IMR-90 (cell line): Measurements from ENCODE around the gene CFAP91. TPM values are rescaled to one million over a fixed set of nuclear protein-coding genes. Genes with fewer than 3 reads are reported as not detected.
A peak's percentile ranks its signal among the peaks of the same experiment; 100 is the strongest.

Experiments used
- ATAC-seq: fragments of 200-7000 bp; cut with Tn5 transposase; 2 replicates; pipeline ENCODE4 v1.9.1; 2020; ENCODE audit warnings: low read depth, mild to moderate bottlenecking, moderate library complexity
- BruUV-seq: library from RNA; stranded (reverse); fragments of 400-500 nt; replicated peaks from 2 replicates; lab custom pipeline; 2021; lab: Mats Ljungman, UMichigan
- CTCF ChIA-PET: fragments of 300-600 bp; formaldehyde crosslinking; extraction: SDS; loops from one replicate; lab custom pipeline; 2021; ENCODE audit warnings: antibody characterized with exemption; lab: Yijun Ruan, JAX
- POLR2A ChIA-PET: fragments of 300-600 bp; sonication (Branson Sonifier 250); formaldehyde crosslinking; loops from one replicate; lab custom pipeline; 2022; ENCODE audit warnings: antibody characterized with exemption; ENCODE audit not compliant: unreplicated experiment; lab: Charles Lee
- DNase-seq: peaks from one replicate; pipeline ENCODE4 v3.0.0; 2013
- H2AFZ ChIP-seq: replicated peaks from 2 replicates; pipeline ENCODE3; 2013; ENCODE audit warnings: low read length, mild to moderate bottlenecking; ENCODE audit not compliant: poor library complexity
- H2AK5ac ChIP-seq: 2 replicates; pipeline ENCODE4 v1.6.1; 2013; ENCODE audit warnings: low read depth, low read length, inconsistent platforms
- H2AK9ac ChIP-seq: replicated peaks from 2 replicates; pipeline ENCODE3; 2013; ENCODE audit warnings: mild to moderate bottlenecking, low read depth, low read length, moderate library complexity; ENCODE audit not compliant: poor library complexity
- H2BK120ac ChIP-seq: 2 replicates; pipeline ENCODE4 v1.6.1; 2013; ENCODE audit warnings: low read depth, low read length, inconsistent platforms
- H2BK15ac ChIP-seq: 3 replicates; pipeline ENCODE4 v1.6.1; 2013; ENCODE audit warnings: low read depth, low read length, inconsistent platforms
- H2BK20ac ChIP-seq: 2 replicates; pipeline ENCODE4 v1.6.1; 2013; ENCODE audit warnings: low read depth, mild to moderate bottlenecking, inconsistent platforms, low read length, moderate library complexity
- H2BK5ac ChIP-seq: 2 replicates; pipeline ENCODE4 v1.6.1; 2013; ENCODE audit warnings: mild to moderate bottlenecking, low read depth, low read length, inconsistent platforms; ENCODE audit not compliant: poor library complexity, severe bottlenecking
- H3K14ac ChIP-seq: replicated peaks from 2 replicates; pipeline ENCODE4 v1.6.1; 2013; ENCODE audit warnings: low read depth, low read length, inconsistent platforms
- H3K18ac ChIP-seq: 2 replicates; pipeline ENCODE4 v1.6.1; 2013; ENCODE audit warnings: low read depth, low read length, control low read depth
- H3K23ac ChIP-seq: 2 replicates; pipeline ENCODE4 v1.6.1; 2013; ENCODE audit warnings: low read depth, low read length, inconsistent platforms
- H3K27ac ChIP-seq: 2 replicates; pipeline ENCODE4 v1.5.1; 2013; ENCODE audit warnings: mild to moderate bottlenecking, control low read depth, low read length; ENCODE audit not compliant: insufficient read depth
- H3K27me3 ChIP-seq: 2 replicates; pipeline ENCODE4 v1.6.1; 2013; ENCODE audit warnings: low read length; ENCODE audit not compliant: control insufficient read depth, insufficient read depth
- H3K36me3 ChIP-seq: 2 replicates; pipeline ENCODE4 v1.6.1; 2013; ENCODE audit warnings: low read length, mixed read lengths; ENCODE audit not compliant: control insufficient read depth, insufficient read depth
- H3K4ac ChIP-seq: 2 replicates; pipeline ENCODE4 v1.6.1; 2013; ENCODE audit warnings: low read depth, low read length, inconsistent platforms
- H3K4me1 ChIP-seq: 2 replicates; pipeline ENCODE4 v1.6.1; 2013; ENCODE audit warnings: low read length, mixed read lengths; ENCODE audit not compliant: control insufficient read depth, insufficient read depth
- H3K4me2 ChIP-seq: 2 replicates; pipeline ENCODE4 v1.6.1; 2013; ENCODE audit warnings: low read depth, mild to moderate bottlenecking, control low read depth, low read length, moderate library complexity
- H3K4me3 ChIP-seq: 2 replicates; pipeline ENCODE4 v1.5.1; 2013; ENCODE audit warnings: low read depth, mild to moderate bottlenecking, control low read depth, low read length, moderate library complexity; ENCODE audit not compliant: insufficient read depth
- H3K56ac ChIP-seq: 2 replicates; pipeline ENCODE4 v1.6.1; 2013; ENCODE audit warnings: low read length, inconsistent platforms; ENCODE audit not compliant: insufficient read depth; ENCODE audit errors: extremely low read depth
- H3K79me1 ChIP-seq, 2 experiments: 2 replicates each; pipeline ENCODE4 v1.6.1; 2013; ENCODE audit warnings: low read length in 2 of 2, inconsistent platforms in 1 of 2, low read depth in 1 of 2
- H3K9ac ChIP-seq: 2 replicates; pipeline ENCODE4 v1.6.1; 2013; ENCODE audit warnings: low read depth, low read length, control low read depth
- H3K9me1 ChIP-seq: 2 replicates; pipeline ENCODE4 v1.6.1; 2013; ENCODE audit warnings: low read length, inconsistent platforms; ENCODE audit not compliant: insufficient read depth
- H3K9me3 ChIP-seq: 2 replicates; pipeline ENCODE4 v1.6.1; 2013; ENCODE audit warnings: low read length; ENCODE audit not compliant: control insufficient read depth, insufficient read depth
- H4K20me1 ChIP-seq: 2 replicates; pipeline ENCODE4 v1.6.1; 2013; ENCODE audit warnings: low read length, inconsistent platforms; ENCODE audit not compliant: insufficient read depth
- H4K5ac ChIP-seq: 2 replicates; pipeline ENCODE4 v1.6.1; 2013; ENCODE audit warnings: mild to moderate bottlenecking, low read depth, low read length, control low read depth
- H4K8ac ChIP-seq, 2 experiments: 2 replicates each; pipeline ENCODE4 v1.6.1; 2013; ENCODE audit warnings: low read depth in 2 of 2, low read length in 2 of 2, control low read depth in 1 of 2, inconsistent platforms in 1 of 2
- H4K91ac ChIP-seq: 2 replicates; pipeline ENCODE4 v1.6.1; 2013; ENCODE audit warnings: low read depth, low read length, inconsistent platforms; ENCODE audit not compliant: insufficient read depth
- MXI1 ChIP-seq: IDR thresholded peaks from 2 replicates; pipeline ENCODE4 v1.6.1; 2012; ENCODE audit warnings: low read depth, mild to moderate bottlenecking, low read length, moderate library complexity, borderline replicate concordance
- RAD21 ChIP-seq: IDR thresholded peaks from 2 replicates; pipeline ENCODE4 v1.6.1; 2012; ENCODE audit warnings: low read length, improper control_type of control experiment
- SMC3 ChIP-seq: fragments of 150-350 bp; IDR thresholded peaks from 2 replicates; pipeline ENCODE4 v1.6.1; 2016; ENCODE audit warnings: low read depth, mild to moderate bottlenecking, antibody characterized with exemption, low read length, moderate library complexity
- WGBS, 2 experiments: methylation state at CpG; one replicate each; pipeline versions ENCODE4 v1.1.5 to v1.1.7; 2013; ENCODE audit warnings: missing lambda C conversion rate in 2 of 2; ENCODE audit not compliant: insufficient read length in 1 of 2; ENCODE audit errors: extremely low coverage in 2 of 2; 5-methylcytosine and 5-hydroxymethylcytosine counted together
- dilution Hi-C: fragments of 300-500 bp; cut with HindIII; formaldehyde crosslinking; loops from one replicate; pipeline ENCODE4 v1.14.3; 2018; ENCODE audit warnings: low sequenced_read_pairs; ENCODE audit not compliant: unreplicated experiment
- in situ Hi-C: fragments of 300-500 bp; cut with MboI; formaldehyde crosslinking; loops from 3 replicates; pipeline ENCODE4 v1.14.3; 2019; ENCODE audit warnings: low sequenced_read_pairs, inconsistent platforms, mixed read lengths
- intact Hi-C: fragments of 100-400 bp; cut with micrococcal nuclease; formaldehyde crosslinking; loops from 2 replicates; pipeline ENCODE4 v1.10.0; 2022
- polyA plus RNA-seq, 3 experiments: library from polyadenylated mRNA; depleted of rRNA; stranded (reverse); fragments of >200 nt; gene quantifications; 2 replicates each; pipeline ENCODE4 v1.2.3, GENCODE V29; 2012; ENCODE audit warnings: low replicate concordance in 1 of 3
- total RNA-seq: library from RNA; depleted of rRNA; stranded (reverse); fragments of >200 nt; gene quantifications from 2 replicates; pipeline ENCODE4 v1.2.3, GENCODE V29; 2012
- TF ChIP-seq, protein P1 (sequence below): conservative IDR thresholded peaks from 2 replicates; pipeline ENCODE4 v1.5.1; 2012; ENCODE audit warnings: mild to moderate bottlenecking, low read depth, low read length, improper control_type of control experiment

Gene CFAP91
- total and polyA plus RNA-seq, 2 of the 4 experiments (the other 2 are of a cell fraction): not detected

DNA sequence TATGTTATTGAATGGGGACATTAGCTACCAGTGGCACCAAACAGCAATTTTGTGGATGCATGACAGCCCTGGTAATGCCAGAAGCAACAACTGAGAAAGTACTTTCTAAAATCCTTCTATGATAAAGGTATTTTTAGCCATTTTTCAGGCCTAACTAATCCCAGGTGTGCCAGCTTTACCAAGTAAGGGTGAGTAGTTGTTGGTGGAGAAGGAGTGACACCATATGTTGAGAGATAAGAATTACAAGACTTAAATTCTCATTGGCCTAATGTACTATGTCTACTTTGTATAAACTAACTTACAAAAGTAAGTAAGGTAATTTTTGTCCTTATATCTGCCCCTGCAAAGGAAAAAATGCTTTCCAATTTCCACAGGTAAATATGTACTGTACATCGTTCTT is 21.5 kb upstream of the CFAP91 start:
- H3K4me2 ChIP-seq: no peak overlapping the region
- no peak overlapping the region for H2AFZ ChIP-seq
- H3K9ac ChIP-seq: no peak overlapping the region
- TF ChIP-seq, protein P1, sequence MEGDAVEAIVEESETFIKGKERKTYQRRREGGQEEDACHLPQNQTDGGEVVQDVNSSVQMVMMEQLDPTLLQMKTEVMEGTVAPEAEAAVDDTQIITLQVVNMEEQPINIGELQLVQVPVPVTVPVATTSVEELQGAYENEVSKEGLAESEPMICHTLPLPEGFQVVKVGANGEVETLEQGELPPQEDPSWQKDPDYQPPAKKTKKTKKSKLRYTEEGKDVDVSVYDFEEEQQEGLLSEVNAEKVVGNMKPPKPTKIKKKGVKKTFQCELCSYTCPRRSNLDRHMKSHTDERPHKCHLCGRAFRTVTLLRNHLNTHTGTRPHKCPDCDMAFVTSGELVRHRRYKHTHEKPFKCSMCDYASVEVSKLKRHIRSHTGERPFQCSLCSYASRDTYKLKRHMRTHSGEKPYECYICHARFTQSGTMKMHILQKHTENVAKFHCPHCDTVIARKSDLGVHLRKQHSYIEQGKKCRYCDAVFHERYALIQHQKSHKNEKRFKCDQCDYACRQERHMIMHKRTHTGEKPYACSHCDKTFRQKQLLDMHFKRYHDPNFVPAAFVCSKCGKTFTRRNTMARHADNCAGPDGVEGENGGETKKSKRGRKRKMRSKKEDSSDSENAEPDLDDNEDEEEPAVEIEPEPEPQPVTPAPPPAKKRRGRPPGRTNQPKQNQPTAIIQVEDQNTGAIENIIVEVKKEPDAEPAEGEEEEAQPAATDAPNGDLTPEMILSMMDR: peak; percentile 74
- TF ChIP-seq RAD21 (peak; percentile 86), SMC3 (peak; percentile 54), MXI1 (no peak)
- no peak overlapping the region for H2AK9ac ChIP-seq
- no TSS peak for BruUV-seq
- H4K5ac ChIP-seq: no peak overlapping the region
- no peak overlapping the region for H2BK5ac ChIP-seq
- peaks cover 2% of the 10 kb centered on the region; the same call in 1 of the 2 replicates for H3K9me1 ChIP-seq
- ChIA-PET CTCF (interaction anchor here (0.7 to 2.0 kb wide), 3 partner anchors 9 to 798 kb away, joined by 3 to 6 read pairs (median 4); no protein-coding TSS in a partner anchor), POLR2A (no interaction called here)
- DNase-seq (peak; percentile 58), ATAC-seq (peak; percentile 45; the same call in 1 of the 2 replicates)
- no peak overlapping the region for H2BK15ac ChIP-seq
- no peaks in the 10 kb centered on the region for H3K4me1 ChIP-seq
- in situ Hi-C loops: loop anchor here (25.0 kb wide), 4 partner anchors 169 to 794 kb away; partner anchors contain the start of genes ARHGAP31 and TEX55
- H4K91ac ChIP-seq: no peak overlapping the region
- no peak overlapping the region for H3K4ac ChIP-seq
- H2AK5ac ChIP-seq: no peak overlapping the region
- no peaks in the 10 kb centered on the region for H3K9me3 ChIP-seq
- H3K79me1 ChIP-seq: peaks cover 0 to 8% of the 10 kb centered on the region in 2 experiments; a peak in 2 of 4 replicates
- H2BK120ac ChIP-seq: no peak overlapping the region
- H3K18ac ChIP-seq: no peak overlapping the region
- no peak overlapping the region for H3K56ac ChIP-seq
- no peaks in the 10 kb centered on the region for H4K20me1 ChIP-seq
- no CpG with 5 or more reads among the region's 1 CpG for WGBS, 2 experiments
- H3K27ac ChIP-seq: no peak overlapping the region
- H4K8ac ChIP-seq: no peak overlapping the region
- H3K23ac ChIP-seq: no peak overlapping the region
- peaks cover 9% of the 10 kb centered on the region for H3K27me3 ChIP-seq
- H3K36me3 ChIP-seq: no peaks in the 10 kb centered on the region
- dilution Hi-C loops: no loop called here
- no peak overlapping the region for H3K4me3 ChIP-seq
- intact Hi-C loops: loop anchor here (1.0 to 5.0 kb wide), 6 partner anchors 156 to 799 kb away; partner anchors contain the start of gene POGLUT1
- no peak overlapping the region for H3K14ac ChIP-seq
- H2BK20ac ChIP-seq: no peak overlapping the region
